H1 (cell line): ENCODE data around the gene ASB1. TPM values are rescaled to one million over a fixed set of nuclear protein-coding genes. Genes with fewer than 3 reads are reported as not detected.

ENCODE experiments used
- CTCF ChIA-PET: fragments of 300-600 bp; sonication (Branson Sonifier 250); formaldehyde crosslinking; loops from one replicate; lab custom pipeline; 2021; ENCODE audit not compliant: partially characterized antibody; lab: Charles Lee
- POLR2A ChIA-PET: fragments of 300-600 bp; sonication (Branson Sonifier 250); formaldehyde crosslinking; loops from one replicate; lab custom pipeline; 2021; ENCODE audit warnings: inconsistent platforms; ENCODE audit not compliant: partially characterized antibody; lab: Charles Lee
- DNase-seq, 2 experiments: peaks; one replicate each; pipeline versions ENCODE4 v3.0.0 to v3.0.0-alpha.2; 2010 to 2022; ENCODE audit warnings: low spot score in 2 of 2, low read depth in 1 of 2, mixed read lengths in 1 of 2
- FAIRE-seq: peaks from 2 replicates; lab custom pipeline; 2011; peaks lifted over from hg19 to GRCh38; lab: Jason Lieb, UNC
- H2AFZ ChIP-seq: 2 replicates; pipeline ENCODE4 v1.8.1; 2012; ENCODE audit warnings: low read length, inconsistent platforms
- H2AK5ac ChIP-seq: 2 replicates; pipeline ENCODE4 v1.6.1; 2013; ENCODE audit warnings: low read depth, low read length
- H2BK120ac ChIP-seq: replicated peaks from 2 replicates; pipeline ENCODE3; 2013; ENCODE audit warnings: low read depth, low read length, inconsistent platforms
- H2BK12ac ChIP-seq: 2 replicates; pipeline ENCODE4 v1.6.1; 2013; ENCODE audit warnings: low read depth, low read length
- H2BK15ac ChIP-seq: 2 replicates; pipeline ENCODE4 v1.6.1; 2013; ENCODE audit warnings: low read length
- H2BK20ac ChIP-seq: 2 replicates; pipeline ENCODE4 v1.6.1; 2013; ENCODE audit warnings: low read length
- H2BK5ac ChIP-seq: 2 replicates; pipeline ENCODE4 v1.6.1; 2013; ENCODE audit warnings: low read depth, low read length
- H3K14ac ChIP-seq: 2 replicates; pipeline ENCODE4 v1.6.1; 2013; ENCODE audit warnings: inconsistent platforms; ENCODE audit not compliant: insufficient read length
- H3K18ac ChIP-seq: 2 replicates; pipeline ENCODE4 v1.6.1; 2013; ENCODE audit warnings: low read length; ENCODE audit errors: extremely low read depth
- H3K23ac ChIP-seq: 2 replicates; pipeline ENCODE4 v1.6.1; 2013; ENCODE audit warnings: inconsistent platforms; ENCODE audit not compliant: insufficient read length
- H3K23me2 ChIP-seq: 2 replicates; pipeline ENCODE4 v1.6.1; 2013; ENCODE audit warnings: low read depth, low read length
- H3K27ac ChIP-seq: 2 replicates; pipeline ENCODE4 v1.6.1; 2011; ENCODE audit warnings: low read depth, low read length, inconsistent platforms
- H3K27me3 ChIP-seq, 4 experiments: replicated peaks in 1 of 4; 1 replicate in 1 of 4; 2 replicates in 3 of 4; pipeline versions ENCODE4 v1.6.1 to v1.8.1; 2011 to 2013; ENCODE audit warnings: low read length in 3 of 4, mild to moderate bottlenecking in 3 of 4, inconsistent platforms in 2 of 4, mixed read lengths in 2 of 4, moderate library complexity in 1 of 4; ENCODE audit not compliant: control insufficient read depth in 3 of 4, insufficient read depth in 3 of 4; ENCODE audit errors: extremely low read depth in 1 of 4
- H3K36me3 ChIP-seq, 4 experiments: 2 replicates each; pipeline versions ENCODE4 v1.6.1 to v1.8.1; 2011 to 2013; ENCODE audit warnings: mild to moderate bottlenecking in 4 of 4, low read length in 3 of 4, moderate library complexity in 2 of 4, control low read depth in 1 of 4, inconsistent platforms in 1 of 4; ENCODE audit not compliant: insufficient read depth in 4 of 4, control insufficient read depth in 2 of 4
- H3K4ac ChIP-seq: replicated peaks from 2 replicates; pipeline ENCODE3; 2013; ENCODE audit warnings: low read length, low read depth, mixed read lengths, inconsistent platforms; ENCODE audit not compliant: insufficient read length
- H3K4me1 ChIP-seq, 4 experiments: replicated peaks in 1 of 4; 1 replicate in 1 of 4; 2 replicates in 3 of 4; pipeline versions ENCODE4 v1.6.1 to v1.8.1; 2011 to 2013; ENCODE audit warnings: low read length in 3 of 4, inconsistent platforms in 2 of 4, mixed read lengths in 1 of 4; ENCODE audit not compliant: insufficient read depth in 4 of 4, control insufficient read depth in 3 of 4
- H3K4me2 ChIP-seq, 2 experiments: 2 replicates each; pipeline versions ENCODE4 v1.6.1 to v1.8.1; 2011 to 2013; ENCODE audit warnings: low read depth in 2 of 2, low read length in 2 of 2, control low read depth in 1 of 2, inconsistent platforms in 1 of 2, mild to moderate bottlenecking in 1 of 2; ENCODE audit not compliant: insufficient read depth in 1 of 2
- H3K4me3 ChIP-seq, 4 experiments: fragments of 200-600, 300-600 bp in 1 of 4; sonication (generic), shearing (Covaris generic), sonication (Bioruptor Twin) in 1 of 4; 2 replicates each; pipeline versions ENCODE4 v1.5.1 to v1.8.1; 2011 to 2016; ENCODE audit warnings: low read length in 4 of 4, low read depth in 3 of 4, control low read depth in 2 of 4, inconsistent platforms in 2 of 4, mild to moderate bottlenecking in 2 of 4, mixed read lengths in 1 of 4, moderate library complexity in 1 of 4; ENCODE audit not compliant: insufficient read depth in 2 of 4; ENCODE audit errors: extremely low read depth in 1 of 4
- H3K56ac ChIP-seq: replicated peaks from 2 replicates; pipeline ENCODE3; 2013; ENCODE audit warnings: low read depth, mild to moderate bottlenecking, mixed read lengths, low read length, inconsistent platforms; ENCODE audit not compliant: insufficient read length
- H3K79me1 ChIP-seq: 2 replicates; pipeline ENCODE4 v1.6.1; 2013; ENCODE audit warnings: low read depth, low read length, control low read depth
- H3K79me2 ChIP-seq, 2 experiments: 2 replicates each; pipeline versions ENCODE4 v1.6.1 to v1.8.1; 2012 to 2013; ENCODE audit warnings: low read length in 2 of 2, mild to moderate bottlenecking in 2 of 2, inconsistent platforms in 1 of 2; ENCODE audit not compliant: insufficient read depth in 2 of 2, control insufficient read depth in 1 of 2
- H3K9ac ChIP-seq, 4 experiments: replicated peaks in 1 of 4; 1 replicate in 1 of 4; 2 replicates in 3 of 4; pipeline versions ENCODE4 v1.6.1 to v1.8.1; 2011 to 2013; ENCODE audit warnings: low read depth in 3 of 4, low read length in 3 of 4, control low read depth in 2 of 4, mild to moderate bottlenecking in 2 of 4, moderate library complexity in 2 of 4, inconsistent platforms in 1 of 4; ENCODE audit errors: extremely low read depth in 1 of 4
- H3K9me3 ChIP-seq, 2 experiments: 2 replicates each; pipeline versions ENCODE4 v1.6.1 to v1.8.1; 2012 to 2013; ENCODE audit warnings: mild to moderate bottlenecking in 2 of 2, moderate library complexity in 2 of 2, control low read depth in 1 of 2, inconsistent platforms in 1 of 2, low read depth in 1 of 2, low read length in 1 of 2, mixed read lengths in 1 of 2; ENCODE audit not compliant: insufficient read depth in 2 of 2
- H4K20me1 ChIP-seq, 2 experiments: replicated peaks in 1 of 2; 2 replicates each; pipeline versions ENCODE3 to v1.8.1; 2011 to 2013; ENCODE audit warnings: inconsistent platforms in 2 of 2, low read length in 2 of 2, mild to moderate bottlenecking in 1 of 2; ENCODE audit not compliant: insufficient read depth in 2 of 2, control insufficient read depth in 1 of 2
- H4K5ac ChIP-seq: 2 replicates; pipeline ENCODE4 v1.6.1; 2013; ENCODE audit warnings: low read length, low read depth, mixed read lengths, inconsistent platforms; ENCODE audit not compliant: insufficient read length
- H4K8ac ChIP-seq: 2 replicates; pipeline ENCODE4 v1.8.0; 2013; ENCODE audit warnings: mild to moderate bottlenecking, moderate library complexity, low read length, inconsistent platforms; ENCODE audit not compliant: insufficient read depth; ENCODE audit errors: extremely low read depth
- H4K91ac ChIP-seq: replicated peaks from 2 replicates; pipeline ENCODE3; 2013; ENCODE audit warnings: low read length, mixed read lengths, inconsistent platforms; ENCODE audit not compliant: insufficient read length
- BCL11A ChIP-seq, 2 experiments: IDR thresholded peaks; one replicate each; pipeline ENCODE4 v1.6.1; 2011; ENCODE audit warnings: low read depth in 2 of 2, low read length in 2 of 2, mild to moderate bottlenecking in 2 of 2
- CBX8 ChIP-seq: fragments of 300-800, 300-1000 bp; sonication (generic); IDR thresholded peaks from 2 replicates; pipeline ENCODE4 v1.7.1; 2016; ENCODE audit warnings: low read depth, low read length, borderline replicate concordance
- JUND ChIP-seq: IDR thresholded peaks from 2 replicates; pipeline ENCODE4 v1.6.1; 2011; ENCODE audit warnings: mild to moderate bottlenecking, improper control_type of control experiment, low read length
- KDM4A ChIP-seq: IDR thresholded peaks from one replicate; pipeline ENCODE4 v1.7.1; 2012; ENCODE audit warnings: low read depth, mild to moderate bottlenecking, moderate library complexity, low read length, inconsistent platforms; ENCODE audit not compliant: severe bottlenecking
- KDM5A ChIP-seq: fragments of 200-600 bp; IDR thresholded peaks from 2 replicates; pipeline ENCODE4 v1.7.1; 2012; ENCODE audit warnings: mild to moderate bottlenecking, low read length, inconsistent platforms, mixed read lengths
- MAFK ChIP-seq: IDR thresholded peaks from 2 replicates; pipeline ENCODE4 v1.6.1; 2012; ENCODE audit warnings: low read depth, mild to moderate bottlenecking, improper control_type of control experiment, low read length
- NANOG ChIP-seq: IDR thresholded peaks from 2 replicates; pipeline ENCODE4 v1.6.1; 2011; ENCODE audit warnings: low read length, low read depth, mild to moderate bottlenecking, inconsistent platforms; ENCODE audit not compliant: insufficient read depth, poor library complexity, severe bottlenecking
- NRF1 ChIP-seq: IDR thresholded peaks from 2 replicates; pipeline ENCODE4 v1.6.1; 2011; ENCODE audit warnings: mild to moderate bottlenecking, low read depth, low read length, improper control_type of control experiment
- RXRA ChIP-seq: IDR thresholded peaks from 2 replicates; pipeline ENCODE4 v1.6.1; 2011; ENCODE audit warnings: low read depth, mild to moderate bottlenecking, low read length, moderate library complexity; ENCODE audit not compliant: insufficient read depth
- SP2 ChIP-seq: IDR thresholded peaks from 2 replicates; pipeline ENCODE4 v1.6.1; 2012; ENCODE audit warnings: mild to moderate bottlenecking, low read length, inconsistent platforms
- SP4 ChIP-seq: IDR thresholded peaks from 2 replicates; pipeline ENCODE4 v1.6.1; 2012; ENCODE audit warnings: low read length, inconsistent platforms
- WGBS, 2 experiments: shearing (Covaris generic) in 1 of 2; methylation state at CpG; one replicate each; pipeline versions ENCODE4 v1.1.6 to v1.1.7; 2013 to 2015; ENCODE audit warnings: low lambda C conversion rate in 2 of 2, mixed read lengths in 2 of 2, inconsistent platforms in 1 of 2, low coverage in 1 of 2, missing lambda C conversion rate in 1 of 2; ENCODE audit not compliant: insufficient replicate concordance in 2 of 2, insufficient coverage in 1 of 2, insufficient read length in 1 of 2; ENCODE audit errors: extremely low coverage in 1 of 2, missing lambda C conversion rate in 1 of 2; 5-methylcytosine and 5-hydroxymethylcytosine counted together
- polyA plus RNA-seq, 7 experiments: library from polyadenylated mRNA; depleted of rRNA in 3 of 7; stranded (reverse) in 5 of 7; unstranded in 2 of 7; fragments of >200 nt in 5 of 7; fragments of 200-250 nt in 2 of 7; gene quantifications; 1 replicate in 5 of 7; 2 replicates in 1 of 7; 4 replicates in 1 of 7; pipeline versions ENCODE4 v1.2.1 to v1.2.3, GENCODE V29; 2011 to 2013; ENCODE audit warnings: missing spikeins in 2 of 7, mixed read lengths in 2 of 7
- total RNA-seq: library from RNA; stranded (reverse); fragmentation: NEBNext Ultra II Directional; extraction: Animal tissue kit (Norgen Biotek cat#: 25700); gene quantifications from 2 replicates; pipeline ENCODE4 v1.2.1, GENCODE V29; 2021
- TF ChIP-seq, protein P1 (sequence below): IDR thresholded peaks from 2 replicates; pipeline ENCODE4 v1.6.1; 2011; ENCODE audit warnings: low read depth, mild to moderate bottlenecking, low read length; ENCODE audit not compliant: insufficient read depth

ASB1 gene
- total and polyA plus RNA-seq, 2 of the 8 experiments (the other 6 are each of a cell fraction or from before 2014, with no cell fraction given), result 24.1 to 36.0 TPM

DNA sequence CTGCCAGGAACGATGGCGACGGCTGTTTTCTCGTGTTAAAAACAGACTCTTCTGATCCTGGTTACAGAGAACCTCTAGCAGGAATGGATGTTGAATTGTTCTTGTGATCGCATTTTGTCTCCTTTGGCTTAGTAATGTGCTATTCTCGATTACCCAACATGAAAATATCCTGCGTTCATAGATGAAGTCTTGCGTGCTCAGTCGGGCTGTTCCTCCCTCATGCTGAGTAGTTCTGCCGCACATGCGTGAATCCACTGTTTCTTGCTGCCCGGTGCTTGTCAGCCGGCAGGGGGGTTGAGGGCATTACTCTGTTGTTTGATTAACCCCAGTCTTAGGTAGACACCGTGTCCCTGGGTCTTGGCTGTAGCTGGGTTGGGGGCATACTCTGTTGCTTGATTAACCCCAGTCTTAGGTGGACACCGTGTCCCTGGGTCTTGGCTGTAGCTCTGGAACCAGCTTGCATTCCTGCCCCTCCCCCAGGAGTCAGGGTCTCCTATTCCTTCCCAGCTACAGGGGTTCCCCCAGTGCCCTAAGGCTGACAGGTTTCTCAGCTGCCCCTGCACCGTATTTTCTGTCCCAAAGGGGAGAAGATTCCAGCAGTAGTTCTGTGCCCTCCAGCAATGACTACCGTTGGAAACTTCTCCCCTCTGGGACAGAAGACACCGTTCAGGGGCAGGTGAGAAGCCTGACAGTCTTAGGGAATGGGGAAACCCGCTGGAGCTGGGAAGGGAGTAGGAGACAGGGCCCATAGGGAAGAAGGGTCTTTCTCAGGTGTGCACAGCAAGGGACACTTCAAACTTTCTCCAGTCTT is 22.1 kb upstream of the ASB1 start:
- H3K4me1 ChIP-seq, result peaks cover 0 to 11% (median 4%) of the 10 kb centered on the region in 4 experiments; a peak in 5 of 7 replicates
- H2BK120ac ChIP-seq, result no peak overlapping the region
- H3K9me3 ChIP-seq, result no peaks in the 10 kb centered on the region
- no peak overlapping the region for H2BK20ac ChIP-seq
- no peak overlapping the region for H2BK12ac ChIP-seq
- H3K23me2 ChIP-seq, result no peaks in the 10 kb centered on the region
- 87% methylated on average over 19 of the region's 19 CpGs; no CpG with 5 or more reads in 1 of the 2 experiments for WGBS, 2 experiments
- H2AFZ ChIP-seq, result no peak overlapping the region
- H3K36me3 ChIP-seq, result no peaks in the 10 kb centered on the region
- H2BK5ac ChIP-seq, result no peak overlapping the region
- no peak overlapping the region for H4K91ac ChIP-seq
- H2BK15ac ChIP-seq, result no peak overlapping the region
- no peak for DNase-seq
- H3K23ac ChIP-seq, result no peak overlapping the region
- H3K14ac ChIP-seq, result no peak overlapping the region
- FAIRE-seq, result no peak
- ChIA-PET POLR2A (interaction anchor here (1.2 kb wide), 1 partner anchor 15 kb away, joined by 4 read pairs; no protein-coding TSS in a partner anchor), CTCF (interaction anchor here (0.9 to 2.9 kb wide), 3 partner anchors 13 to 37 kb away, joined by 3 to 11 read pairs (median 3); no protein-coding TSS in a partner anchor)
- H3K56ac ChIP-seq, result no peak overlapping the region
- H3K79me1 ChIP-seq, result peaks cover 4% of the 10 kb centered on the region; the same call in 1 of the 2 replicates
- H4K8ac ChIP-seq, result no peak overlapping the region; the same call in 1 of the 2 replicates
- no peaks in the 10 kb centered on the region for H4K20me1 ChIP-seq
- no peak overlapping the region for H3K9ac ChIP-seq
- no peak overlapping the region for H4K5ac ChIP-seq
- no peak overlapping the region for H2AK5ac ChIP-seq
- H3K4ac ChIP-seq, result no peak overlapping the region
- H3K4me3 ChIP-seq, result no peak overlapping the region
- H3K27me3 ChIP-seq, result no peaks in the 10 kb centered on the region
- no peak overlapping the region for H3K18ac ChIP-seq
- no peak overlapping the region for H3K27ac ChIP-seq
- H3K79me2 ChIP-seq, result no peaks in the 10 kb centered on the region
- H3K4me2 ChIP-seq, result no peak overlapping the region
- no peak for TF ChIP-seq MAFK
- no peak for TF ChIP-seq NANOG
- TF ChIP-seq, protein P1, sequence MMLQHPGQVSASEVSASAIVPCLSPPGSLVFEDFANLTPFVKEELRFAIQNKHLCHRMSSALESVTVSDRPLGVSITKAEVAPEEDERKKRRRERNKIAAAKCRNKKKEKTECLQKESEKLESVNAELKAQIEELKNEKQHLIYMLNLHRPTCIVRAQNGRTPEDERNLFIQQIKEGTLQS, result no peak
- no peak for TF ChIP-seq NRF1
- no peak for TF ChIP-seq BCL11A (IDR thresholded peaks at IDR 0.05; ENCODE audit: low read depth in 2 of 2, low read length in 2 of 2)
- no peak for TF ChIP-seq KDM4A
- no peak for TF ChIP-seq JUND
- no peak for TF ChIP-seq SP2
- TF ChIP-seq CBX8, result no peak
- TF ChIP-seq SP4, result no peak
- TF ChIP-seq KDM5A, result no peak
- no peak for TF ChIP-seq RXRA
